GM12878 (cell line): ENCODE measurements around the gene FTO. TPM values are rescaled to one million over a fixed set of nuclear protein-coding genes. Genes with fewer than 3 reads are reported as not detected.

Source experiments
- TCF7 ChIP-seq: IDR thresholded peaks from 2 replicates; pipeline ENCODE4 v1.6.1; 2014; ENCODE audit warnings: antibody characterized with exemption, borderline replicate concordance
- polyA plus RNA-seq, 11 experiments: library from polyadenylated mRNA; depleted of rRNA in 4 of 11; unstranded in 6 of 11; stranded (reverse) in 5 of 11; fragments of >200 nt; fragmentation: Nextera tagmentation in 4 of 11; fragmentation: Illumina TruSeq in 1 of 11; extraction: Ambion mirVana in 4 of 11; extraction: Trizol in 1 of 11; gene quantifications; 1 replicate in 1 of 11; 2 replicates in 10 of 11; pipeline versions ENCODE4 v1.2.1 to v1.2.3, GENCODE V29; 2011 to 2016; ENCODE audit warnings: inconsistent platforms in 2 of 11, missing spikeins in 2 of 11, low read depth in 1 of 11
- total RNA-seq, 4 experiments: library from RNA; depleted of rRNA in 3 of 4; stranded (reverse); fragments of >200 nt in 3 of 4; fragmentation: Illumina TruSeq in 1 of 4; extraction: Trizol in 1 of 4; gene quantifications; 2 replicates each; pipeline versions ENCODE4 v1.2.1 to v1.2.3, GENCODE V29; 2013 to 2021
- TF ChIP-seq, protein P1 (sequence below): fragments of 450-650 bp; IDR thresholded peaks from 2 replicates; pipeline ENCODE4 v1.6.1; 2016; ENCODE audit warnings: mild to moderate bottlenecking, moderate library complexity, borderline replicate concordance
- TF ChIP-seq, protein P2 (sequence below): fragments of 450-650 bp; IDR thresholded peaks from 2 replicates; pipeline ENCODE4 v1.6.1; 2018; ENCODE audit warnings: mild to moderate bottlenecking, low read depth, moderate library complexity; ENCODE audit not compliant: partially characterized antibody
- TF ChIP-seq, protein P3 (sequence below): IDR thresholded peaks from 2 replicates; pipeline ENCODE4 v1.6.1; 2012; ENCODE audit warnings: low read depth, low read length, improper control_type of control experiment

The FTO gene
- total and polyA plus RNA-seq, 10 of the 15 experiments (the other 5 are each of a cell fraction or from before 2014, with no cell fraction given): 20.1 to 55.0 (median 47.0) TPM

DNA sequence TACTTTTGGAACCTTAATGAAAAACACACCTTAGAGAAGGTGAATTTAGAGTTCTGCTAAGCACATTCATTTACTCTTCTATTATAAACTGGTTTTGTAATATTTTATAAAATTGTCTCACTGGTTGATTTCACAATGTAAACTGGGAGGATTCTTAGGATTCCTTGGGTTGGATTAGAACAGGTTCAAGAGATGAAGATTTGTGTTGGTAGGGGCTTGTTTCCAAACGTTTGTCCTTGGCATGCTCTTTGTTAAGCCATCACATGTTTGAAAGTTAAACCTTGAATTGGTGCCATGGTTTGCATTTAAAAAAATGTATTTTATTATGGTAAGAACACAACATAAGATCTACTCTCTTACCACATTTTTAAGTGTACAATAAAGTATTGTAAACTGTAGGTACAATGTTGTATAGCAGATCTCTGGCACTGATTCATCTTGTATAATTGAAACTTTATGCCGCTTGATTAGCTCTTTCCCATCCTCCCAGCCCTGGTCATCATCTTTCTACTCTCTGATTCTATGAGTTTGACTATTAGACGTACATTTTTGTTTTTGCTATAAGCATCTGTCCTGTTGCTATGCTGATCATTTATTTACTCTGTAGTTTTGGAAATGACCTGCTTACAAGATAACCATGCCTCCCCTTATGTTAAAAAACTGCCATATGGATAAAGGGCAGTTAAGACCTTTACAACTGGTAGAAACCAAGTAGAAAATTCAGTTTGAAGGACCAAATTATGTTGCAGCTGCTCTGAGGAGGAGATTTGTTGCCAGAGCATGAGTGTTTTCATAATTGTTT lies 9.6 kb downstream of the FTO start (continued):
- TF ChIP-seq, protein P1, sequence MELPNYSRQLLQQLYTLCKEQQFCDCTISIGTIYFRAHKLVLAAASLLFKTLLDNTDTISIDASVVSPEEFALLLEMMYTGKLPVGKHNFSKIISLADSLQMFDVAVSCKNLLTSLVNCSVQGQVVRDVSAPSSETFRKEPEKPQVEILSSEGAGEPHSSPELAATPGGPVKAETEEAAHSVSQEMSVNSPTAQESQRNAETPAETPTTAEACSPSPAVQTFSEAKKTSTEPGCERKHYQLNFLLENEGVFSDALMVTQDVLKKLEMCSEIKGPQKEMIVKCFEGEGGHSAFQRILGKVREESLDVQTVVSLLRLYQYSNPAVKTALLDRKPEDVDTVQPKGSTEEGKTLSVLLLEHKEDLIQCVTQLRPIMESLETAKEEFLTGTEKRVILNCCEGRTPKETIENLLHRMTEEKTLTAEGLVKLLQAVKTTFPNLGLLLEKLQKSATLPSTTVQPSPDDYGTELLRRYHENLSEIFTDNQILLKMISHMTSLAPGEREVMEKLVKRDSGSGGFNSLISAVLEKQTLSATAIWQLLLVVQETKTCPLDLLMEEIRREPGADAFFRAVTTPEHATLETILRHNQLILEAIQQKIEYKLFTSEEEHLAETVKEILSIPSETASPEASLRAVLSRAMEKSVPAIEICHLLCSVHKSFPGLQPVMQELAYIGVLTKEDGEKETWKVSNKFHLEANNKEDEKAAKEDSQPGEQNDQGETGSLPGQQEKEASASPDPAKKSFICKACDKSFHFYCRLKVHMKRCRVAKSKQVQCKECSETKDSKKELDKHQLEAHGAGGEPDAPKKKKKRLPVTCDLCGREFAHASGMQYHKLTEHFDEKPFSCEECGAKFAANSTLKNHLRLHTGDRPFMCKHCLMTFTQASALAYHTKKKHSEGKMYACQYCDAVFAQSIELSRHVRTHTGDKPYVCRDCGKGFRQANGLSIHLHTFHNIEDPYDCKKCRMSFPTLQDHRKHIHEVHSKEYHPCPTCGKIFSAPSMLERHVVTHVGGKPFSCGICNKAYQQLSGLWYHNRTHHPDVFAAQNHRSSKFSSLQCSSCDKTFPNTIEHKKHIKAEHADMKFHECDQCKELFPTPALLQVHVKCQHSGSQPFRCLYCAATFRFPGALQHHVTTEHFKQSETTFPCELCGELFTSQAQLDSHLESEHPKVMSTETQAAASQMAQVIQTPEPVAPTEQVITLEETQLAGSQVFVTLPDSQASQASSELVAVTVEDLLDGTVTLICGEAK: no peak
- TF ChIP-seq TCF7: no peak
- TF ChIP-seq, protein P2, sequence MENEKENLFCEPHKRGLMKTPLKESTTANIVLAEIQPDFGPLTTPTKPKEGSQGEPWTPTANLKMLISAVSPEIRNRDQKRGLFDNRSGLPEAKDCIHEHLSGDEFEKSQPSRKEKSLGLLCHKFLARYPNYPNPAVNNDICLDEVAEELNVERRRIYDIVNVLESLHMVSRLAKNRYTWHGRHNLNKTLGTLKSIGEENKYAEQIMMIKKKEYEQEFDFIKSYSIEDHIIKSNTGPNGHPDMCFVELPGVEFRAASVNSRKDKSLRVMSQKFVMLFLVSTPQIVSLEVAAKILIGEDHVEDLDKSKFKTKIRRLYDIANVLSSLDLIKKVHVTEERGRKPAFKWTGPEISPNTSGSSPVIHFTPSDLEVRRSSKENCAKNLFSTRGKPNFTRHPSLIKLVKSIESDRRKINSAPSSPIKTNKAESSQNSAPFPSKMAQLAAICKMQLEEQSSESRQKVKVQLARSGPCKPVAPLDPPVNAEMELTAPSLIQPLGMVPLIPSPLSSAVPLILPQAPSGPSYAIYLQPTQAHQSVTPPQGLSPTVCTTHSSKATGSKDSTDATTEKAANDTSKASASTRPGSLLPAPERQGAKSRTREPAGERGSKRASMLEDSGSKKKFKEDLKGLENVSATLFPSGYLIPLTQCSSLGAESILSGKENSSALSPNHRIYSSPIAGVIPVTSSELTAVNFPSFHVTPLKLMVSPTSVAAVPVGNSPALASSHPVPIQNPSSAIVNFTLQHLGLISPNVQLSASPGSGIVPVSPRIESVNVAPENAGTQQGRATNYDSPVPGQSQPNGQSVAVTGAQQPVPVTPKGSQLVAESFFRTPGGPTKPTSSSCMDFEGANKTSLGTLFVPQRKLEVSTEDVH: no peak
- TF ChIP-seq, protein P3, sequence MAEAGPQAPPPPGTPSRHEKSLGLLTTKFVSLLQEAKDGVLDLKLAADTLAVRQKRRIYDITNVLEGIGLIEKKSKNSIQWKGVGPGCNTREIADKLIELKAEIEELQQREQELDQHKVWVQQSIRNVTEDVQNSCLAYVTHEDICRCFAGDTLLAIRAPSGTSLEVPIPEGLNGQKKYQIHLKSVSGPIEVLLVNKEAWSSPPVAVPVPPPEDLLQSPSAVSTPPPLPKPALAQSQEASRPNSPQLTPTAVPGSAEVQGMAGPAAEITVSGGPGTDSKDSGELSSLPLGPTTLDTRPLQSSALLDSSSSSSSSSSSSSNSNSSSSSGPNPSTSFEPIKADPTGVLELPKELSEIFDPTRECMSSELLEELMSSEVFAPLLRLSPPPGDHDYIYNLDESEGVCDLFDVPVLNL: no peak
